Breast epithelium (tissue), 4 donors: ENCODE results near the gene CHN2. TPM values are rescaled to one million over a fixed set of nuclear protein-coding genes. Genes with fewer than 3 reads are reported as not detected.

Source experiments
- DNase-seq, 2 donors: peaks; one replicate each; pipeline ENCODE4 v3.0.0-alpha.2; 2019; ENCODE audit warnings: low spot score in 2 of 2
- H3K27ac ChIP-seq, 2 donors: fragments of 200-600 bp; sonication (generic) in 1 of 2; one replicate each; pipeline ENCODE4 v1.5.1; 2016 to 2019; ENCODE audit warnings: mild to moderate bottlenecking in 1 of 2
- H3K27me3 ChIP-seq, 2 donors: fragments of 200-600 bp; sonication (generic) in 1 of 2; one replicate each; pipeline versions ENCODE4 v1.5.1 to v1.6.0; 2017 to 2019; ENCODE audit warnings: control low read depth in 1 of 2, mild to moderate bottlenecking in 1 of 2
- H3K36me3 ChIP-seq: fragments of 200-600 bp; one replicate; pipeline ENCODE4 v1.5.1; 2019
- H3K4me1 ChIP-seq, 2 donors: fragments of 200-600 bp; sonication (generic); one replicate each; pipeline ENCODE4 v1.5.1; 2016 to 2019; ENCODE audit warnings: control low read depth in 1 of 2
- H3K4me3 ChIP-seq, 3 donors: fragments of 200-600 bp; sonication (generic); 1 replicate in 2 of 3; 2 replicates in 1 of 3; pipeline ENCODE4 v1.5.1; 2016 to 2019; ENCODE audit warnings: mild to moderate bottlenecking in 3 of 3, moderate library complexity in 2 of 3
- H3K9me3 ChIP-seq, 2 donors: fragments of 200-600 bp; sonication (generic) in 1 of 2; one replicate each; pipeline ENCODE4 v1.5.1; 2016 to 2019; ENCODE audit warnings: control low read depth in 1 of 2
- POLR2A ChIP-seq: fragments of 450-650 bp; IDR thresholded peaks from one replicate; pipeline ENCODE4 v1.6.1; 2016; ENCODE audit warnings: antibody characterized with exemption, mild to moderate bottlenecking, moderate library complexity
- POLR2AphosphoS5 ChIP-seq, 3 donors: sonication (generic); formaldehyde crosslinking; IDR thresholded peaks; one replicate each; pipeline ENCODE4 v1.6.1; 2017; ENCODE audit warnings: antibody characterized with exemption in 3 of 3
- intact Hi-C: fragments of 100-400 bp; cut with DNase I; formaldehyde crosslinking; loops from one replicate; pipeline ENCODE4 v1.15.1; 2023; ENCODE audit warnings: low total_unique reads
- total RNA-seq, 3 donors: library from RNA; depleted of rRNA; stranded (reverse); fragments of >200 nt; gene quantifications; one replicate each; pipeline ENCODE4 v1.1.0, GENCODE V29; 2016
- TF ChIP-seq, protein P1 (sequence below), 3 donors: fragments of 450-650 bp; IDR thresholded peaks; one replicate each; pipeline ENCODE4 v1.5.1; 2016 to 2017; ENCODE audit warnings: antibody characterized with exemption in 3 of 3, mild to moderate bottlenecking in 3 of 3, moderate library complexity in 3 of 3

The CHN2 gene
- total RNA-seq, 3 donors from 2014 or later = 6.3 to 17.1 (median 7.9) TPM

DNA sequence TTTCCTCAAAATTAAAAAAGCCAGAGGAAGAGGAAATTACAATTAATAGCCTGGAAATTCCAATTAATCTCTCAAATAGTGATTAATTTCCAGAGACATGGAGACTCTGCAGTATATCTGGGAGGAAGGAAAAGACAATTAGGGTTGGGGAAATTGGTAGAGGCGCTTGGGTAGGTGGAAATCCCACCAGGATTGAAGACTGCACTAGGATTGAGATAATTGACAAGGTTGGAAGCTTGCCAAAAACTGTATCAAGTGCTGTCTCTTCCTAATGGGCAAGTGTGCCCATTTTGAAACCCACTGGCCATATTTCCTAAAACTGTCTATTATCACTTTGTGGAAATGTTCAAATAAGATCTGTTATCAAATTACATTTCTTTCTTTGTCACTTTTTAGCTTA lies 21.6 kb downstream of the CHN2 start:
- intact Hi-C loops = no loop called here
- Histone ChIP-seq H3K27ac (no peak overlapping the region), H3K36me3 (no peaks in the 10 kb centered on the region), H3K27me3 (peaks cover 0 to 8% of the 10 kb centered on the region in 2 donors), H3K9me3 (no peaks in the 10 kb centered on the region), H3K4me1 (no peaks in the 10 kb centered on the region), H3K4me3 (no peak overlapping the region)
- DNase-seq = no peak
- TF ChIP-seq POLR2AphosphoS5 (IDR thresholded peaks at IDR 0.05) = no peak
- no peak for TF ChIP-seq POLR2A
- TF ChIP-seq, protein P1, sequence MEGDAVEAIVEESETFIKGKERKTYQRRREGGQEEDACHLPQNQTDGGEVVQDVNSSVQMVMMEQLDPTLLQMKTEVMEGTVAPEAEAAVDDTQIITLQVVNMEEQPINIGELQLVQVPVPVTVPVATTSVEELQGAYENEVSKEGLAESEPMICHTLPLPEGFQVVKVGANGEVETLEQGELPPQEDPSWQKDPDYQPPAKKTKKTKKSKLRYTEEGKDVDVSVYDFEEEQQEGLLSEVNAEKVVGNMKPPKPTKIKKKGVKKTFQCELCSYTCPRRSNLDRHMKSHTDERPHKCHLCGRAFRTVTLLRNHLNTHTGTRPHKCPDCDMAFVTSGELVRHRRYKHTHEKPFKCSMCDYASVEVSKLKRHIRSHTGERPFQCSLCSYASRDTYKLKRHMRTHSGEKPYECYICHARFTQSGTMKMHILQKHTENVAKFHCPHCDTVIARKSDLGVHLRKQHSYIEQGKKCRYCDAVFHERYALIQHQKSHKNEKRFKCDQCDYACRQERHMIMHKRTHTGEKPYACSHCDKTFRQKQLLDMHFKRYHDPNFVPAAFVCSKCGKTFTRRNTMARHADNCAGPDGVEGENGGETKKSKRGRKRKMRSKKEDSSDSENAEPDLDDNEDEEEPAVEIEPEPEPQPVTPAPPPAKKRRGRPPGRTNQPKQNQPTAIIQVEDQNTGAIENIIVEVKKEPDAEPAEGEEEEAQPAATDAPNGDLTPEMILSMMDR (IDR thresholded peaks at IDR 0.05) = no peak

DNA sequence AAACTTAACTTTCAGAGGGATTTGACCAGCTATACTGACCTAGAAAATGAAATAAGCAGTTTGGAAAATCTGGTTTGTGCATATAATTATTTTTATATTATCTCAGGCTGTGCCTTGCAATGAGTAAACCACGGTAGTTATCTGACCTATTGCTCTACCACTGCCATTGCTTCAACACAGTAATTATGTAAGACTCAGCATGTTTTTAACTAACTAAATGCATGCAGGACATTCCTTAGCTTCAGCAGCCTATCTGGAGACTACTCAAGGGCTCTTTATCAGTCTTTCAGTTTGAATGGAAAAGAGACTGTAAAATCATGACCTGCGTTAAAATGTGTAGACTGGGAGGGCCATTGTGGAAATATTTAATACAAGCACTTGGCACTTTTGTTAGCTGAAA lies 22.5 kb downstream of the CHN2 start:
- no peak overlapping the region for H3K27ac ChIP-seq
- no peak for DNase-seq
- H3K4me3 ChIP-seq = no peak overlapping the region
- peaks cover 0 to 8% of the 10 kb centered on the region in 2 donors for H3K27me3 ChIP-seq
- intact Hi-C loops = no loop called here
- no peaks in the 10 kb centered on the region for H3K4me1 ChIP-seq
- no peaks in the 10 kb centered on the region for H3K36me3 ChIP-seq
- no peaks in the 10 kb centered on the region for H3K9me3 ChIP-seq
- TF ChIP-seq POLR2A (no peak), POLR2AphosphoS5 (IDR thresholded peaks at IDR 0.05) (no peak)
- TF ChIP-seq, protein P1 (IDR thresholded peaks at IDR 0.05) = no peak

DNA sequence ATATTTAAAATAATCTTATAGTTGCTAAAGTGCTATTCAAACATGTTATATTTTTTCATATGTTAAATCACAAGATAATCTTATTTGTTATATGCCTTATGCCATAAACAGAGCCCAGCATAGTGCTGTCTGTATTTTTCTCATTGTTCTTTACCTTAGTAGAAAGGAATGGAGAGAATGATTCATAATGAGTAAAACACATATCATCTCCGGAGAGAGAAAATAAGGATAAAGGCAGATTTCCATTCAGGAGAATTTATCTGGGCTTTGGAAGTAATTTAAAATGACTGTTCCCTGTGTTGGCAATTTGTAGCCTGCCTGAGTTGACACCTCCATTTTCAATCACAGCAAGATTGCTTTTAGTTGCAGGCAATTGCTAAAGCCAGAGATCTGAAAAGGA lies 30.2 kb downstream of the CHN2 start:
- intact Hi-C loops = no loop called here
- H3K36me3 ChIP-seq = no peaks in the 10 kb centered on the region
- H3K4me3 ChIP-seq = no peak overlapping the region
- DNase-seq = no peak
- H3K9me3 ChIP-seq = no peaks in the 10 kb centered on the region
- TF ChIP-seq, protein P1 (IDR thresholded peaks at IDR 0.05) = no peak
- TF ChIP-seq POLR2A = no peak
- no peak for TF ChIP-seq POLR2AphosphoS5 (IDR thresholded peaks at IDR 0.05)
- H3K27ac ChIP-seq = no peak overlapping the region
- no peaks in the 10 kb centered on the region for H3K27me3 ChIP-seq
- no peaks in the 10 kb centered on the region for H3K4me1 ChIP-seq

DNA sequence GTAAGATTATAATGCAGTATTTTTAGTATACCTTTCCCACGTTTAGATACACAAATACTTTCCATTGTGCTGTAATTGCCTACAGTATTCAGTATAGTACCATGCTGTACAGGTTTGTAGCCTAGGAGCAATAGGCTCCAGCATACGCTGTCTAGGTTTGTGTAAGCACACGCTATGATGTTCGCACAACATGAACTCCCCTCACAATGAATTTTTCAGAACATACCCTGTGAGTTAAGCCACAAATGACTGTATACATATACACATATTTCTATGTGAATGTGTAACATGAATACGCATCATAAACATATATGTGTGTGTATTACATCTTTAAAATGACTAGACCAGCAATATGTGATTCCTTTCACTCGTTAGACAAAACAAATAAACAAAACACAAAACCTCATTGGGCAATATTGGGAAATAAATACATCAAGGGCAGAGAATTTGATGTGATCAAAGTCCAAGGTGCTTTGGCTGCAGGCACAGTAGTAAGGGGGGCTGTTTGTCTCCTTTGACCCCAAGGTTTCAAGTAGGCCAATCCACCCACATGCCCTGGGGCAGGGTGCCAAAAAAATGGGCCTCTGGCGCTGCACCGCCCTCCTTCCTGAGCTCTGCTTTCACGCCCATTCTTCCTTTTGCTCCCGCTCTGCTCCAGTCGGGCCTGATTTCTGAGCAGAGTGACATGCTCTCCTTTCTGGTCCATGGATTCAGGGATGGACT lies 33.9 kb downstream of the CHN2 start:
- no peak overlapping the region for H3K27ac ChIP-seq
- TF ChIP-seq, protein P1 (IDR thresholded peaks at IDR 0.05) = no peak
- TF ChIP-seq POLR2A = no peak
- no peak for TF ChIP-seq POLR2AphosphoS5 (IDR thresholded peaks at IDR 0.05)
- H3K27me3 ChIP-seq = no peaks in the 10 kb centered on the region
- H3K4me3 ChIP-seq = no peak overlapping the region
- no peaks in the 10 kb centered on the region for H3K9me3 ChIP-seq
- DNase-seq = no peak
- no peaks in the 10 kb centered on the region for H3K4me1 ChIP-seq
- intact Hi-C loops = no loop called here
- no peaks in the 10 kb centered on the region for H3K36me3 ChIP-seq

DNA sequence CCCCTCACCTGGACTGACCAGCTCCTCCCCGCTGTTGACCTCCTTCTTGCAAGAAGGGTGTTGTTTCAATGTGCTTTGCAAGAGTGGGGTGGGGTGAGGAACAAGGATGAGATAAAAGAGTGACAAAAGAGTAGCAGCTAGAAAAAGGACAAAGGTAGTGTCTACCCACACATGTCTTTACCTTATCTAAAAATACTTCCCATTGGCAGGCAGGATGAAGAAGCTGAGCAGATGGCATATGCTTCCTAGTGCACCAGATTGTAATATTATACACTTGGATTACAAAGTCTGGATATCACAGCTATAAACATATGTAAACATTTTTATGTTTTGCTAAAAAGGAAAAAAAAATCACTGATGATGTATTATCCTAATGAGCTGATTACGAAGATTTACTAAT lies 34.5 kb downstream of the CHN2 start:
- no peaks in the 10 kb centered on the region for H3K4me1 ChIP-seq
- no peak overlapping the region for H3K4me3 ChIP-seq
- H3K27ac ChIP-seq = no peak overlapping the region
- DNase-seq = no peak
- H3K9me3 ChIP-seq = no peaks in the 10 kb centered on the region
- intact Hi-C loops = no loop called here
- no peaks in the 10 kb centered on the region for H3K36me3 ChIP-seq
- TF ChIP-seq, protein P1 (IDR thresholded peaks at IDR 0.05) = no peak
- TF ChIP-seq POLR2A = no peak
- no peak for TF ChIP-seq POLR2AphosphoS5 (IDR thresholded peaks at IDR 0.05)
- no peaks in the 10 kb centered on the region for H3K27me3 ChIP-seq
